Endometrial microvascular endothelial cells (primary cell): ENCODE measurements around the gene FOXJ2. TPM values are rescaled to one million over a fixed set of nuclear protein-coding genes. Genes with fewer than 3 reads are reported as not detected.
"Not testable (repeated sequence)": the region's sequence is repeated elsewhere in the genome, so short reads cannot be mapped to it uniquely, and the experiment has no call there.

Experiments used
- in situ Hi-C: cut with HindIII; loops from 2 replicates; pipeline ENCODE4 v1.10.0; 2017; ENCODE audit warnings: low sequenced_read_pairs, low pct_unique_long_range_greater_than_20kb; ENCODE audit errors: inconsistent ontology term
- total RNA-seq: library from RNA; depleted of rRNA; stranded (reverse); fragments of >200 nt; gene quantifications from one replicate; pipeline ENCODE4 v1.2.3, GENCODE V29; 2015; ENCODE audit errors: inconsistent ontology term

FOXJ2 gene
- total RNA-seq, result 7.2 TPM

GRCh38 chr12:8032242-8033152, at the start of gene FOXJ2:
FOXJ2 (plus strand) TSS chr12:8032716; CDS start chr12:8039833, 7,117 bp downstream.
- in situ Hi-C loops, result no loop called here

GRCh38 chr12:7983019-7983418, 49.5 kb upstream of the FOXJ2 start:
- in situ Hi-C loops, result not testable (repeated sequence)

- in situ Hi-C loops, result not testable (repeated sequence)
Measured at GRCh38 chr12:7983460-7983859, 49.1 kb upstream of the FOXJ2 start.

DNA sequence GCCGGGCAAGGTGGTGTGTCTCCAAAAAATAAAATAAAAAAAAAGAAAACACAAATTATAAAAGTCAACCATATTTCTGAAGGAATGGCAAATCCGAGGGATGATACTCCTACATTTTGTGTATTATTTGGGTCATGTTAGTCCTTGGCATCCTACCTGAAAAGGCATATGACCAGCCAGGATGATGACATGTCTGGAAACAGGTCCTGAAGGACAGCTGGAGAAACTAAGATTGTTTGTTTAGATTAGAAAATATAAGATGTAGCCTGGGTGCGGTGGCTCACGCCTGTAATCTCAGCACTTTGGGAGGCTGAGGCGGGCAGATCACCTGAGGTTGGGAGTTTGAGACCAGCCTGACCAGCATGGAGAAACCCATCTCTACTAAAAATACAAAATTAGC, 47.6 kb upstream of the FOXJ2 start:
- in situ Hi-C loops, result no loop called here

- in situ Hi-C loops, result no loop called here
Measured at GRCh38 chr12:7985802-7986418, 46.6 kb upstream of the FOXJ2 start.

DNA sequence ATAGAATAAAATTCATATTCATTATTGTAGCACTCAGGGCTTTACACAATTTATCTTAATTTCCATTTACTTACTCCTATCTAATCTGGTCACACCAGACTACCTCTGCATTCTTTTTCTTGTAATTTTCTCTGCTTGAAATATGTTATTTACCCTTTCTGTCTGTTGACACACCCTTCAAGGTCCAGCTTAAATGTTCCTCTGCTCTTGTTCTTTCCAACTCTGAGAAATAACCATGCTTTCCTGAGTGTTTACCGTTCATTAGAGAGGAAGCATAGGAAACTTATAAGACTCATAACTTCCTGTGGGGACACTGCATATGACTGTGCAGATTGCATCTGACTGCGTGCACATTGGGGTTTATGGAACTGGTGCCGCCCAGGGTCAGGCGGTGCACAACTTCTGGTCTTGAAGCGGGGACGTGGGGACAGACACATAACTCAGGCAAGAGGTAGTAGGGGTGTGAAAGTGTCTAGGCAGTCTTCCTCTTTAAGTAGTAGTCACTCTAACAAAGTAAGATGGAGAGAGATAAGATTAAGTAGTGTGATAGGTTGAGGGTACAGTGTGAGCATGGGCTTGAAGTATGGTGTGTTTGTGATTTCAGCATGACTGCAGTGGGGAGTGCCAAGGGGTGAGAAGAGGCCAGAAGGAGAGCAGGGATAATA, 42.6 kb upstream of the FOXJ2 start:
- in situ Hi-C loops, result no loop called here

DNA sequence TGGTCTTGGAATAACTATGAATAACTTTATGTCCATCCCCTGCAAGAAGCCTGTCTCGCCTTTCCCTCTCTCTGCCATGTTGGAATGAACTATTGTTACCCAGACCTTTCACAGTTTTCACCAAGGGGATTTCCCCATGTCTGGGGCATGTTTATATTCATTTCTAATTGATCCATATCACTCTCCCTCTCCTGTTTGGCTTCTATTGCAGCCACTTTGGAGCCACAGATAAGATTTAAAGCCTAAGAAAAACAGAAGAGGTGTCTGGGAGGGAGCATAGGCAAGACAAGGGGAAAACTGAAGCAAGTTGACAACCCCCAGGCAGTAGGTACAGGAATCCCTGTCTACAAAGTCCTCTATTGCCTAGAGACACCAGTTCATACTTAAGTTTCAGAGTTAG, 41.0 kb upstream of the FOXJ2 start:
- in situ Hi-C loops, result no loop called here

GRCh38 chr12:7994731-7995205, 37.7 kb upstream of the FOXJ2 start:
- in situ Hi-C loops, result no loop called here

DNA sequence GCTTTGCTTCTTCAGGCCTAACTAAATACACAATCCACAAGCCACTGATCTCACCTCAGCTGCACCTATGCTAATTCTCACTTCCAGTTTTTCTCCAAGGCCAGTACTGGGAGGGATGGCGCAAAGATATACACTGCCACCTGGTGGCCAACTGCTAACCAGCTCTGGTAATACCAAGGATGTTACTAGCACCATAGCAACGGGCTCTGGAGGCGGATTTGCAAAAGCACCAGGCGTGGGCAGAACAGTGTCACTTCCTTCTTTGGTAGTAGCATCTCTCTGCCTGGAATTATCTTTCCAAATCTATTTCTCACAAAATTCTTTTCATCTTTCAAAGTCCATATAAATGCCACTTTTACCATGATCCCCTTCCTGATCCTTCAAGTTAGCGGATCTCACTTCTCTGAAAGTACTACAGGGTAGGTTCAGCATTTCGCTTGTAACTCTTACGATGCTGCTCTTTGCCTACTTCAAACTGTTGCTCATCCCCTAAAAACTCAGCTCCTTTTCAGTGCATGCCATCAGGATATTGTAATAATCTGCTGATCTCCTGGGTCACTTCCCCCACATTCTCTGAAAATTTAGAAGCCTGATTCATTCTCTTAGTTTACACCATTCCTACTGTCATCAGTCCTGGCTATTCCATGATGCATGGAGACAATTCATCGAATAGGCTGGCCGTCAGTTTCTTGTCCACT, 37.1 kb upstream of the FOXJ2 start:
- in situ Hi-C loops, result no loop called here

GRCh38 chr12:8000827-8001226, 31.7 kb upstream of the FOXJ2 start:
- in situ Hi-C loops, result not testable (repeated sequence)

GRCh38 chr12:8001496-8001895, 31.0 kb upstream of the FOXJ2 start:
- in situ Hi-C loops, result not testable (repeated sequence)

DNA sequence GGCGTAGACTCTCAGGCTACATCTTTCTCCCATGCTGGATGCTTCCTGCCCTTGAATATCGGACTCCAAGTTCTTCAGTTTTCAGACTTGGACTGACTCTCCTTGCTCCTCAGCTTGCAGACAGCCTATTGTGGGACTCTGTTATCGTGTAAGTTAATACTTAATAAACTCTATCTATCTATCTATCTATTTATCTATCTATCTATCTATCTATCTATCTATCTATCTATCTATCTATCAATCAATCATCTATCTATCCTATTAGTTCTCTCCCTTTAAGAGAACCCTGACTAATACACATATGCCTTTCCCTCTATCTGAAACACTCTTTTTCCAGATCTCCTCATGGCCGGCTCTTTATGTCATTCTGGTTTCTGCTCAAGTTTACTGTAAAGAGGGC, 27.6 kb upstream of the FOXJ2 start:
- in situ Hi-C loops, result not testable (repeated sequence)

GRCh38 chr12:8011331-8011730, 21.2 kb upstream of the FOXJ2 start:
- in situ Hi-C loops, result no loop called here

DNA sequence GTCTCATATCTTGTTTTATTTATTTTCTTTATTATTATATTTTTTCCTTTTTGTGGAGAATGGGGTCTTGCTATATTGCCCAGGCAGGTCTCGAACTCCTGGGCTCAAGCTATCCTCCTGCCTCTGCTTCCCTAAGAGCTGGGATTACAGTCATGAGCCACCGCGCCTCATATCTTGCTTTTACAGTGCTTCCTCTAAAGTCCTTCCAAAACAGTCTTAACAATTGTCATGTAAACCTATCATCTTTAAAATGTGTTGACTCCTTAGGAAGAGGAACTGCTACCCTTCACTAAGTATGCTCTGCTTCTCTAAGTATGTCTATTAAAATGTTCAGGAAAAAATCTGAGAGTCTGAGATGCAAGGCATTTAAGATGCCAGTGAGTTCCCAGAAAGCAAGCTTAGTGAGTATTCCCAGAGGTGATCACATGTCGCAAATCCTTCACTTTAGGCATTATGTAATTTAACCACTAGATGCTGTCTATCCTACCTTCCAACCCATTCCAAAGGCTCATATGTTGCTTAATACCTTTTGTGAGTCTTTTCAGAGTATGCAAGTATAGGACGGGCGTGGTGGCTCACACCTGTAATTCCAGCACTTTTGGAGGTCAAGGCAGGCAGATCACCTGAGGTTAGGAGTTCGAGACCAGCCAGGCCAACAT, 19.7 kb upstream of the FOXJ2 start:
- in situ Hi-C loops, result no loop called here

- in situ Hi-C loops, result no loop called here
Measured at GRCh38 chr12:8014836-8015235, 17.7 kb upstream of the FOXJ2 start.

DNA sequence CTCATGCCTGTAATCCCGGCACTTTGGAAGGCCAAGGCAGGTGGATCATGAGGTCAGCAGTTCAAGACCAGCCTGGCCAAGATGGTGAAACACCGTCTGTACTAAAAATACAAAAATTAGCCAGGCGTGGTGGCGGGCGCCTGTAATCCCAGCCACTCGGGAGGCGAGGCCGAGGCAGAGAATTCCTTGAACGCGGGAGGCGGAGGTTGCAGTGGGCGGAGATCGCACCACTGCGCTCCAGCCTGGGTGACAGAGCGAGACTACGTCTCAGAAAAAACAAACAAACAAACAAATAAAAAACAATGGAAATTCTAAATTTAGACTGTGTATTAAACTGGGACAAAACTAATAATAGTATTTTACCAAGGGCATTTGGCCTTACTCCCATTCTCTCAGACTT, 14.3 kb upstream of the FOXJ2 start:
- in situ Hi-C loops, result not testable (repeated sequence)

- in situ Hi-C loops, result no loop called here
Measured at GRCh38 chr12:8018666-8019581, 13.6 kb upstream of the FOXJ2 start.
